Tibial nerve (tissue), 4 donors: ENCODE measurements around the gene MDFIC2. TPM values are rescaled to one million over a fixed set of nuclear protein-coding genes. Genes with fewer than 3 reads are reported as not detected.
"Not testable (repeated sequence)": the region's sequence is repeated elsewhere in the genome, so short reads cannot be mapped to it uniquely, and the experiment has no call there.

Source experiments
- DNase-seq, 2 donors: peaks; one replicate each; pipeline ENCODE4 v3.0.0-alpha.2; 2019; ENCODE audit warnings: low spot score in 2 of 2
- H3K27ac ChIP-seq, 4 donors: fragments of 200-600 bp; sonication (generic) in 3 of 4; one replicate each; pipeline ENCODE4 v1.5.1; 2017 to 2019; ENCODE audit warnings: mild to moderate bottlenecking in 1 of 4
- H3K27me3 ChIP-seq, 2 donors: fragments of 200-600 bp; sonication (generic) in 1 of 2; one replicate each; pipeline versions ENCODE4 v1.5.1 to v1.6.0; 2017 to 2019
- H3K36me3 ChIP-seq, 3 donors: fragments of 200-600 bp; sonication (generic); one replicate each; pipeline ENCODE4 v1.5.1; 2018 to 2019
- H3K4me1 ChIP-seq, 4 donors: fragments of 200-600 bp; sonication (generic) in 3 of 4; one replicate each; pipeline ENCODE4 v1.5.1; 2017 to 2019
- H3K4me3 ChIP-seq, 4 donors: fragments of 200-600 bp; sonication (generic) in 3 of 4; one replicate each; pipeline ENCODE4 v1.5.1; 2017 to 2019; ENCODE audit warnings: mild to moderate bottlenecking in 1 of 4, moderate library complexity in 1 of 4
- H3K9me3 ChIP-seq, 4 donors: fragments of 200-600 bp; sonication (generic) in 3 of 4; one replicate each; pipeline ENCODE4 v1.5.1; 2017 to 2019
- CTCF ChIP-seq, 5 experiments: fragments of 200-600 bp in 3 of 5; fragments of 450-650 bp in 2 of 5; sonication (generic) in 3 of 5; IDR thresholded peaks; one replicate each; pipeline ENCODE4 v1.5.1; 2016 to 2019; ENCODE audit warnings: antibody characterized with exemption in 5 of 5, mild to moderate bottlenecking in 3 of 5, moderate library complexity in 2 of 5
- EP300 ChIP-seq, 2 donors: sonication (generic); formaldehyde crosslinking; IDR thresholded peaks; one replicate each; pipeline ENCODE4 v1.6.1; 2017; ENCODE audit warnings: antibody characterized with exemption in 2 of 2, mild to moderate bottlenecking in 1 of 2
- POLR2A ChIP-seq, 2 donors: fragments of 450-650 bp; IDR thresholded peaks; one replicate each; pipeline ENCODE4 v1.6.1; 2017; ENCODE audit warnings: antibody characterized with exemption in 2 of 2, mild to moderate bottlenecking in 2 of 2, moderate library complexity in 2 of 2
- WGBS, 2 donors: methylation state at CpG; one replicate each; pipeline ENCODE4 v1.1.5; 2018; 5-methylcytosine and 5-hydroxymethylcytosine counted together
- total RNA-seq, 4 donors: library from RNA; depleted of rRNA; stranded (reverse); fragments of >200 nt; gene quantifications; one replicate each; pipeline ENCODE4 v1.1.0, GENCODE V29; 2016

The MDFIC2 gene
- total RNA-seq, 4 donors from 2014 or later = not detected

GRCh38 chr3:70218471-70218870 is 94.0 kb downstream of the MDFIC2 start:
- Histone ChIP-seq H3K4me1 (no peaks in the 10 kb centered on the region), H3K36me3 (no peaks in the 10 kb centered on the region), H3K4me3 (no peak overlapping the region), H3K27me3 (no peaks in the 10 kb centered on the region), H3K9me3 (no peaks in the 10 kb centered on the region), H3K27ac (no peak overlapping the region)
- WGBS, 2 donors = 65 to 77% methylated on average over 3 of the region's 3 CpGs
- TF ChIP-seq POLR2A (IDR thresholded peaks at IDR 0.05) = no peak
- no peak for DNase-seq

DNA sequence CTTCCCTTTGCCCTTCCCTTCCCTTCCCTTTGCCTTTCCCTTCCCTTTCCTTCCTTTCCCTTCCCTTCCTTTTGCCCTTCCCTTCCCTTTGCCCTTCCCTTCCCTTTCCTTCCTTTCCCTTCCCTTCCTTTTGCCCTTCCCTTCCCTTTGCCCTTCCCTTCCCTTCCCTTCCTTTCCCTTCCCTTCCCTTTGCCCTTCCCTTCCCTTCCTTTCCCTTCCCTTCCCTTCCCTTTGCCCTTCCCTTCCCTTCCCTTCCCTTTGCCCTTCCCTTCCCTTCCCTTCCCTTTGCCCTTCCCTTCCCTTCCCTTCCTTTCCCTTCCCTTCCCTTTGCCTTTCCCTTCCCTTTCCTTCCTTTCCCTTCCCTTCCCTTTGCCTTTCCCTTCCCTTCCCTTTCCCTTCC is 101.2 kb downstream of the MDFIC2 start:
- H3K27ac ChIP-seq, H3K4me3 ChIP-seq, H3K9me3 ChIP-seq, H3K27me3 ChIP-seq, DNase-seq, H3K4me1 ChIP-seq, H3K36me3 ChIP-seq: not testable (repeated sequence)

DNA sequence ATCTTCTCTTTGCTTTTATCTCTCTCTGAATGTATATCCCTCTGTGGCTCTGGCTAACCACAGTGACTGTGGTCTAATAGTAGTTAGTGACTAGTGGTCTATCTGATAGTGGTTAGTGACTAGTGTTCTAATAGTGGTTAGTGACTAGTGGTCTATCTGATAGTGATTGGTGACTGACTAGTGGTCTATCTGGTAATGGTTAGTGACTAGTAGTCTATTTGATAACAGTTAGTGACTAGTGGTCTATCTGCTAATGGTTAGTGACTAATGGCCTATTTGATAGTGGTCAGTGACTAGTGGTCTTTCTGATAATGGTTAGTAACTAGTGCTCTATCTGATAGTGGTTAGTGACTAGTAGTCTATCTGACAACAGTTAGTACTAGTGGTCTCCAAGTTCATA is 110.5 kb downstream of the MDFIC2 start:
- TF ChIP-seq CTCF (IDR thresholded peaks at IDR 0.05) = no peak
- no peak for TF ChIP-seq POLR2A (IDR thresholded peaks at IDR 0.05)
- no peak for TF ChIP-seq EP300 (IDR thresholded peaks at IDR 0.05)
- no peak for DNase-seq
- Histone ChIP-seq H3K4me1 (no peaks in the 10 kb centered on the region), H3K9me3 (no peaks in the 10 kb centered on the region), H3K4me3 (no peak overlapping the region), H3K36me3 (no peaks in the 10 kb centered on the region), H3K27ac (no peak overlapping the region), H3K27me3 (no peaks in the 10 kb centered on the region)

DNA sequence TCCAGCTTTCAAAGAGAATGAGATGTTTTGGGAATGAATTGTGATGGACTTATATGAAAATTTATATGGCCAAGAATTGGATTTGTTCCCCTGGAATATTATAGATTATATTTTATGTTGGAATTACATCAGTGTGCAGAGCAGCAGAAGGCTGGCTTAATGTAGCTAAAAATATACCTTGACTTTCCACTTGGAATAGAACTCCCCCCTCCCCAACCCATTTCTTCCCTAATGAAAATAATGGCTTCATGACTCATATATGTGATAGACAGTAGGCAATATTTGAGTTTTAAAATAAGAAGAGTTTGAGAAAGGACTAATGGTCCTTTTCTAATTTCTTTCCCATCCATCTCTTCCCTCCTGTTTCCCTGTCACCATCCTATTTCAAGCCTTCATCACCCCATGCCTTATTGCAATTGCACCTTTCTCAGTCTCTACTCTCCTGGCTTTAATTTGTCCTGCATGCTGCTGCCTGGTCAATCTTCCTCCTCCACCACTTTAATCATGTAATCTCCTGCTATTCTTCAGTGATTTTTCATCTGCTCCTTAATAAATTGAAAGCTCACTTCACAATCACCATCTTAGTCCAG is 122.5 kb downstream of the MDFIC2 start:
- Histone ChIP-seq H3K27me3 (no peaks in the 10 kb centered on the region), H3K9me3 (no peaks in the 10 kb centered on the region), H3K27ac (no peak overlapping the region), H3K36me3 (no peaks in the 10 kb centered on the region), H3K4me3 (no peak overlapping the region), H3K4me1 (no peaks in the 10 kb centered on the region)
- TF ChIP-seq CTCF (IDR thresholded peaks at IDR 0.05) = no peak
- no peak for TF ChIP-seq POLR2A (IDR thresholded peaks at IDR 0.05)
- TF ChIP-seq EP300 (IDR thresholded peaks at IDR 0.05) = no peak
- DNase-seq = no peak

DNA sequence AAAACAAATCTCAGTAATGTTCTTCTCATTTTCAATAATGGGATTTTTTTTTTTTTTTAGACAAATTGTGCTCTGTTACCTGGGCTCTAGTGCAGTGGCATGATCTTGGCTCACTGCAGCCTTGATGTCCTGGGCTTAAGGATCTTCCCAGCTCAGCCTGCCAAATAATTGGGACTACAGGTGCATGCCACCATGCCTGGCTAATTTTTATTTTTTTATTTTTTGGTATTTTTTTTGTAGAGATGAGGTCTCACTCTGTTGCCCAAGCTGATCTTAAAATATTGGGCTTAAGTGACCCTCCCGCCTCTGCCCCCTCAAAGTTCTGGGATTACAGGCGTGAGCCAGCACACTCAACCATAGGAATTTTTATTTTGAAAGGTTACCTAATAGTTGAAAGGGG is 126.2 kb downstream of the MDFIC2 start:
- WGBS, 2 donors = 94 to 95% methylated on average over 2 of the region's 2 CpGs
- H3K27ac ChIP-seq = no peak overlapping the region
- DNase-seq = no peak
- H3K36me3 ChIP-seq = no peaks in the 10 kb centered on the region
- TF ChIP-seq EP300 (IDR thresholded peaks at IDR 0.05) (no peak), POLR2A (IDR thresholded peaks at IDR 0.05) (no peak), CTCF (IDR thresholded peaks at IDR 0.05) (no peak)
- no peak overlapping the region for H3K4me3 ChIP-seq
- no peaks in the 10 kb centered on the region for H3K27me3 ChIP-seq
- H3K9me3 ChIP-seq = no peaks in the 10 kb centered on the region
- H3K4me1 ChIP-seq = no peaks in the 10 kb centered on the region

DNA sequence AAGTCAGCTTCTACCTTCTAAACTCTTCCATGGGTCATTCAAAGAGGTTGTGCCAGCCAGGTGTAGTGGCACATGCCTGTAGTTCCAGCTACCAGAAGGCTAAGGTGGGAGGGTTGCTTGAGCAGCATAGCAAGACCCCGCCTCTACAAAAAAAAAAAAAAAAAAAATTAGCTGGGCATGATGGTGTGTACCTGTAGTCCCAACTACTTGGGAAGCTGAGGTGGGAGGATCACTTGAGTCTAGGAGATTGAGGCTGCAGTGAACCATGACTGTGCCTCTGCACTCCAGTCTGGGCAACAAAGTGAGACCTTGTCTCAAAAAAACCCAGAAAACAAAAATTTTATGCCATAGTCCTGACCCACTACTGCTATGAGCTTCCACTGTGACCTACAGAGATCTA is 126.8 kb downstream of the MDFIC2 start:
- no peaks in the 10 kb centered on the region for H3K36me3 ChIP-seq
- H3K27me3 ChIP-seq = no peaks in the 10 kb centered on the region
- no peak for DNase-seq
- no peak overlapping the region for H3K4me3 ChIP-seq
- TF ChIP-seq POLR2A (IDR thresholded peaks at IDR 0.05) (no peak), EP300 (IDR thresholded peaks at IDR 0.05) (no peak), CTCF (IDR thresholded peaks at IDR 0.05) (no peak)
- no peaks in the 10 kb centered on the region for H3K4me1 ChIP-seq
- H3K27ac ChIP-seq = no peak overlapping the region
- no peaks in the 10 kb centered on the region for H3K9me3 ChIP-seq
- WGBS, 2 donors = 95 to 96% methylated on average over 1 of the region's 1 CpG
